GM18502 (cell line): Measurements from ENCODE around the gene PTX4.

Experiments
- ATAC-seq: cut with Tn5 transposase; IDR thresholded peaks from one replicate; pipeline ENCODE4 v1.9.1; 2021; ENCODE audit warnings: mild to moderate bottlenecking; ENCODE audit not compliant: unreplicated experiment, poor library complexity

The PTX4 gene

GRCh38 chr16:1525871-1526607 is 37.3 kb upstream of the PTX4 start:
- ATAC-seq: no peak

- no peak for ATAC-seq
Measured at GRCh38 chr16:1524366-1524765, 35.6 kb upstream of the PTX4 start.

- ATAC-seq: no peak
Measured at GRCh38 chr16:1523581-1524245, 35.0 kb upstream of the PTX4 start.

DNA sequence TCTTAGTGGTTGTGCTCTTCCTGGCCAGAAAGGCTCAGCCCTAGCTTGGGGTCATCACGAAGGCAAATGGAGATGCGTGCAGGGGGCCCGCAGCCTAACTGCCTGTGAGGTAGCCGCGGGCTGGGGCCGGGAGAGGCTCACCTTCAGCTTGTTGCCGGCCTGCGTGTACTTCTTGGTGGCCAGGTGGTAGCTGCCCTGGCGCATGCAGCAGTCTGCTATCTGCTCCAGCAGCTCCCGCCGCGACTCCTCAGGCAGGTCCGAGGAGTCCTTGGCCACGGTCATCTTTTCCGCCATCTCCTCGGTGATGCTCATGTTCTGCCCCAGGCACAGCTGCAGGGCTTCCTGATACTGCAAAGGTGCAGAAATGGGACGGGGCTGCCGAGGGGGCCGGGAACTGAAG is 31.7 kb upstream of the PTX4 start:
- no peak for ATAC-seq

DNA sequence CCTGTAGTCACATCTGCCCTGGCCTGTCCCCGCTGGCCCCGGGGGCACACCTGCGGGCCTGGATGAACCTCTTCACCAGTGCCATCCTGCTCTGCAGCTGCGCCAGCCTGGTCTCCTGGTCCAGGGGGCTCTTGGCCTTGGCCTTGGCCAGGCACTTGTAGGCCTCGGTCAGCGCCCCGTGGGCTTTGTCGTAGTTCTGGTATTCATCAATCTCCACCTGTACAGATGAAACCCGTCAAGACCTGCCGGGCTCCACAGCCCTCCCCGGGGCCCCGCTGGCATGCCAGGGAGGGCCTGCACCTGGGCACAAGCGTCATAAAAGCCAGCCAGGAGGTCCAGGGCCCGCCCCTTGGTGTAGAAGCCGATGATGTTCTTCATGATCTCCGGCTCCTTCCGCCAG is 31.1 kb upstream of the PTX4 start:
- ATAC-seq: no peak

DNA sequence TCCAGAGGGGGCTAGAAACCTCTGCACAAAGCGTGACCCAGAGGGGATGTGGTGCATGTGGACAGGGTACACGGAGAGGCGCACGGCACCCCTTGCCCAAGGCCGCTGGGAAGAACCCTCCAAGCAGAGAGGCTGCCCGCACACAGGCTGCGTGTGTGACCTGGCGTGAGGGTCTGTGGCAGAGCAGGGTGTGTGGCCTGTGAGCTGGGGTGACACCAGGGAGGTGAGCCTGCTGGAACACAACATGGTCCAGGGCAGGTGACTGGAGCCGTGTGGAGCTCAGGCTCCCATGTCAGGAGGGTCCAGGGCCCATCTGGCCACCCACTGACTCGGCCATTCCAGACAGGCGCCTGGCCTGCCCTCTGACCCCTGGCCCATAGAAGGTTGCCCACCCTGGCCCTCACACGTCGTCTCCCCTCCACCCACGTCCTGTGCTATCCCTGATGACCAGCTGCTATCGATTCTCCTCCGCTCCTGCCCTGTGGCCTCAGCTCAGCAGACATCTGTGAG is 29.9 kb upstream of the PTX4 start:
- ATAC-seq: no peak

DNA sequence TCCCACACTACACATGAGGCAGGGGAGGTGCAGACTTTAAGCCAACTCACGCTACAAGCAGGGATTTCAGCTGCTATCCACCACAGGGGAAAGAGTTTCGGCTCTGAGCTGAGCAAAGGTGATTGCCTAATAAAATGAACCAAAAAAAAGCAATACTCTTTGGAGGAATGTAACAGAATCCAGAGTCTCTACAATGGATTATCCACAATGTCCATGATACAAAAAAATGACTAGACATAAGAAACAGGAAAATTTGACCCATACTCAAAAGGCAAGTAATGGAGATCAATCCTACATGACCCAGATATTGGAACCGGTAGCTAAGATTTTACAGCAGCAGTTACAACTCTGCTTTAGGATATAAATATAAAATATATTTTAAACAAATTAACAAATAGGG is 25.8 kb upstream of the PTX4 start:
- no peak for ATAC-seq

- ATAC-seq: no peak
Measured at GRCh38 chr16:1512774-1513173, 24.0 kb upstream of the PTX4 start.

DNA sequence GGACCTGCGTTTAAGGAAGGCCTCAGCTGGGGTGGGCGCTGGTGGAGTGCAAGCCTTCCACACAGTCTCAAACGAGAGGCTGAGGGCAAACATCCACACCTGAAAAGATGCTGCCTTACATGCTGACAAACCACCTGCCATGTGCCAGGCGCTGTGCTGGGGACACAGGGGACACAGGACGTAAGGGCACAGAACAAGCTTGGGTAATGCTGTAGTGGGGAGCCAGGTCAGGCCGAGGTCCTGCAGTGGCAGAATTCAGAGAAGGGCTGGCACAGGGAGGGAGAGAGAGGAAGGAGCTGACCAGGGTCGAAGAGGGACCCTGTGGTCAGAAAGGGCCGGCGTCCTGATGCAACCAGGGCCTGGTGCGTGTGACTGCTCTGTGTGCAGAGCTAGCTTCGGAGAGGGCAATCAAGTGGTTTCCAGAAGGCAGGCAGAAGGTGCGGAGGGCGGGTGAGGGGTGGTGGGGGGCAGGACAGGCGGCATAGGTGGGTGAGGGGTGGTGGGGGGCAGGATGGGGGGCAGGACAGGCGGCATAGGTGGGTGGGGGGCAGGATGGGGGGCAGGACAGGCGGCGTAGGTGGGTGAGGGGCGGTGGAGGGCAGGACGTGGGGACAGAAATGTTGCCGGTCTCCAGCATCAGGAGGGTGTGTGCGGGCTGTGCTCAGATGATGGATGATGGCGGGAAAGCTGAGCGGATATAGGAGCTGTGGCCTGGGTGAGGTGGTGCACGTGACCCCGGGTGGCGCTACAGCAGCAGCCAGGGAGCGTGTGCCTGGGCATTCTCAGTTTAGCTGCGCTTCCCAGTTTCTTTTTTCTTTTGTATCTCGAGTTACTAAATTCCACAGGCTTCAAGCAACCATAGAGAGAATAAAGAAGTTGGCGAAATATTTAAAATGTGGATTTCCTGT is 23.2 kb upstream of the PTX4 start:
- ATAC-seq: no peak

GRCh38 chr16:1510941-1511351 is 22.2 kb upstream of the PTX4 start:
- ATAC-seq: no peak

- no peak for ATAC-seq
Measured at GRCh38 chr16:1510272-1510671, 21.5 kb upstream of the PTX4 start.

- ATAC-seq: no peak
Measured at GRCh38 chr16:1509307-1510221, 20.8 kb upstream of the PTX4 start.

- no peak for ATAC-seq
Measured at GRCh38 chr16:1508494-1509187, 19.9 kb upstream of the PTX4 start.

- ATAC-seq: no peak
Measured at GRCh38 chr16:1506494-1507213, 17.9 kb upstream of the PTX4 start.

- ATAC-seq: no peak
Measured at GRCh38 chr16:1505912-1506311, 17.2 kb upstream of the PTX4 start.

DNA sequence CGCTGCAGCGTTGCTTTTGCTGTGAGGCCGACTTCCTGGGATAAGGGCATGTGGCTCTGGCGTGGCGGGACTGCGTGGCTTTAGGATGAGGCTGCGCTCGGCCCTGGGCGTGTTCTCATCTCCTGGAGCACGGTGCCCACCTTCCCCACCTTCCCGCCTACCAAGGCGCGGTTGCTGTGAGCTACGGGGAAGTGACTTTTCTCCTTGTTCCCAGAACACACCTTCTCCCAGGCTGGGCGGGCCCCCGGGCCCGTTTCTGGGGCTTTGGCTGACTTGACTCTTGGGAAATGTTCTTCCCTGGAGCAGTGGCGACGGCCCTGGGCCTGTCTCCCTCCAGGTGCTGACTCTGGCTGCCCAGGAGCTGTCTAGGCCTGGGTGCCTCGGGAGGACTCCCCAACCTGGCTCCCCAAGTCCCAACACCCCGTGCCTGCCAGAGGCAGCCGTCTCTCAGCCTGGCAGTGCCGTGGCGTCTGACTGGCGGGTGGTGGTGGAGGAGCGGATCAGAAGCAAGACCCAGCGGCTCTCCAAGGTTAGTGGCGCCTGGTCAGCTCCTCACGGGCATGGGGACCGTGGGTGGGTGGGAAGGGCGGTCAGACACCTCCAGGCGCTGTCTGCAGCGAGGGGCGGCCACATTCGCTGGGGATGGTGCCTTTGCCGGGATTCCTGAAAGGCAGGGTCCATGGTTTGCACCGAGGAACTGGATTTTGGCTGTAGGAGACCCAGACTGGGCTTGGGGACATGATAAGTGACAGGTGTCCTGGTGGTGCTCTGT is 16.5 kb upstream of the PTX4 start:
- ATAC-seq: no peak

DNA sequence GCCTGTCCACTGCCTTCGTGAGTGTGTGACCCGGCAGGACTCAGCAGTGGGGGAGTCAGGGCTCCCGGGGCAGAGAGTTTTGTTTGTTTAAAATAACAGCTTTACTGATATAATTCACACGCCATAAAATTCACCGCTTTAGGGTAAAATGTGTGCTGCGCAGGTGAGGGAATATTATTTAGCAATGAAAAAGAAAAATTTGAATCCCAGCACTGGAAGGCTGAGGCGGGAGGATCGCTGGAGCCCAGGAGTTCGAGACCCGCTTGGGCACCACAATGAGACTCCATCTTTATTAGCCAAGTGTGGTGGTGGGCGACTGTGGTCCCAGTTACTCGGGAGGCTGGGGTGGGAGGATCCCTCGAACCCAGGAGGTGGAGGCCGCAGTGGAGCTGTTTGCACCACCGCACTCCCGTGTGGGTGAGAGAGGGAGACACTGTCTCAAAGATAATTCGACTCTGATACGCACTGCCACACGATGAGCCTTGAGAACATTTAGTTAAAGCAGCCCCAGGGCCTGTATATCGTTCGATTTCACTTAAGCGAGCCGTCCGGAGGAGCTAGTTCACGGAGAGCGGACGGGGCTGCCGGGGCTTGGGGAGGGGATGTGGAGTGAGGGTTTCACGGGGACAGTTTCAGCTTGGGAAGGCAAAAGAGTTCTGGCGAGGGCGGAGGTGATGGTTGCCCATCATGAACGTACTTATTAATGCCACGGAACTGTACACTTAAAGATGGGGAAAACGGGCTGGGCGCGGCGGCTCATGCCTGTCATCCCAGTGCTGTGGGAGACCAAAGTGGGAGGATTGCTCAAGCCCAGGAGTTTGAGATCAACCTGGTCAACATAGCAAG is 14.6 kb upstream of the PTX4 start:
- ATAC-seq: no peak
